ENCODE data around the gene FAM171A1. TPM values are rescaled to one million over a fixed set of nuclear protein-coding genes. Genes with fewer than 3 reads are reported as not detected.

FAM171A1 gene
- total and polyA plus RNA-seq, 2 donors (not counting 1 experiment from before 2014, with no cell fraction given), result 0.09 TPM; not detected in 1

DNA sequence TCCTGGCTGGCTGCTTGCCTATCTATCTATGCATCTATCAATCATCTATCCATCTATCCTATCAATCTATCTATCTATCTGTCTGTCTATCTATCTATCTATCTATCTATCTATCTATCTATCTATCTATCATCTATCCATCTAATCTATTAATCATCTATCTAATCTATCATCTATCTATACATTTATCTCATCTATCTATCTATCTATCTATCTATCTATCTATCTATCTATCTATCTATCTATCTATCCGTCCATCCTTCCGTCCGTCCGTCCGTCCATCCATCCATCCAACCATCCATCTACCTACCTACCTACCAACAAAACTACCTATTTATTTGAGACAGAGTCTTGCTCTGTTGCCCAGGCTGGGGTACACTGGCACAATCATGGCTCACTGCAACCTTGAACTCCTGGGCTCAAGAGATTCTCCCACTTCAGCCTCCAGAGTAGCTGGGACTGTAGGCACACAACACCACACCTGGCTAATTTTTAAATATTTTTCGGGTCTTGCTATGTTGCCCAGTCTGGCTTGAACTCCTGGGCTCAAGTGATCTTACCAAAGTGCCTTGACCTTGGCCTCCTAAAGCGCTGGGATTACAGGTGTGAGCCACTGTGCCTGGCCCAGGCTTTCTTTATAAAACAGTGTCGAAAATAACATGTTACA lies 107.3 kb downstream of the FAM171A1 start:
- Mint-ChIP-seq H3K27me3 (peaks cover 4% of the 10 kb centered on the region), H3K4me3 (no peak overlapping the region), H3K4me1 (no peaks in the 10 kb centered on the region), H3K9me3 (ENCODE audit: insufficient read depth) (no peaks in the 10 kb centered on the region), H3K27ac (no peak overlapping the region)
- Histone ChIP-seq H3K4me3 (ENCODE audit: control extremely low read depth in 1 of 5, extremely low read depth in 1 of 5, insufficient read depth in 1 of 5, low read depth in 2 of 5, low read length in 4 of 5) (no peak overlapping the region), H3K27me3 (replicated peaks in 1 of 4; ENCODE audit: control extremely low read depth in 1 of 4, control insufficient read depth in 3 of 4, insufficient read depth in 4 of 4, low read length in 3 of 4) (peaks cover 0 to 5% (median 2%) of the 10 kb centered on the region in 4 experiments), H3K9ac (ENCODE audit: low read length) (no peak overlapping the region), H4K20me1 (ENCODE audit: control insufficient read depth, insufficient read depth, low read length, poor library complexity, severe bottlenecking) (no peaks in the 10 kb centered on the region), H3K9me3 (ENCODE audit: control extremely low read depth in 1 of 3, control insufficient read depth in 2 of 3, insufficient read depth in 1 of 3, low read length in 2 of 3) (peaks cover 0 to 6% (median 0%) of the 10 kb centered on the region in 3 donors), H3K36me3 (replicated peaks in 1 of 2; ENCODE audit: control extremely low read depth in 1 of 2, control insufficient read depth in 1 of 2, extremely low read depth in 1 of 2, insufficient read depth in 2 of 2, low read length in 1 of 2) (no peaks in the 10 kb centered on the region), H3K27ac (ENCODE audit: low read length in 2 of 2) (no peak overlapping the region), H3K4me1 (ENCODE audit: control insufficient read depth in 2 of 2, insufficient read depth in 2 of 2, low read length in 2 of 2) (no peaks in the 10 kb centered on the region), H3K79me2 (ENCODE audit: control insufficient read depth, insufficient read depth, low read length) (no peaks in the 10 kb centered on the region), H2AFZ (ENCODE audit: insufficient read depth, low read depth, low read length, poor library complexity, severe bottlenecking) (no peak overlapping the region), H3K4me2 (replicated peaks; ENCODE audit: low read depth, low read length, poor library complexity, severe bottlenecking) (no peak overlapping the region)
- DNase-seq, result no peak
- 95% methylated on average over 8 of the region's 8 CpGs for WGBS (ENCODE audit: insufficient coverage)
- TF ChIP-seq, protein P1, sequence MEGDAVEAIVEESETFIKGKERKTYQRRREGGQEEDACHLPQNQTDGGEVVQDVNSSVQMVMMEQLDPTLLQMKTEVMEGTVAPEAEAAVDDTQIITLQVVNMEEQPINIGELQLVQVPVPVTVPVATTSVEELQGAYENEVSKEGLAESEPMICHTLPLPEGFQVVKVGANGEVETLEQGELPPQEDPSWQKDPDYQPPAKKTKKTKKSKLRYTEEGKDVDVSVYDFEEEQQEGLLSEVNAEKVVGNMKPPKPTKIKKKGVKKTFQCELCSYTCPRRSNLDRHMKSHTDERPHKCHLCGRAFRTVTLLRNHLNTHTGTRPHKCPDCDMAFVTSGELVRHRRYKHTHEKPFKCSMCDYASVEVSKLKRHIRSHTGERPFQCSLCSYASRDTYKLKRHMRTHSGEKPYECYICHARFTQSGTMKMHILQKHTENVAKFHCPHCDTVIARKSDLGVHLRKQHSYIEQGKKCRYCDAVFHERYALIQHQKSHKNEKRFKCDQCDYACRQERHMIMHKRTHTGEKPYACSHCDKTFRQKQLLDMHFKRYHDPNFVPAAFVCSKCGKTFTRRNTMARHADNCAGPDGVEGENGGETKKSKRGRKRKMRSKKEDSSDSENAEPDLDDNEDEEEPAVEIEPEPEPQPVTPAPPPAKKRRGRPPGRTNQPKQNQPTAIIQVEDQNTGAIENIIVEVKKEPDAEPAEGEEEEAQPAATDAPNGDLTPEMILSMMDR (IDR thresholded peaks at IDR 0.05), result no peak
- TF ChIP-seq EZH2 (IDR thresholded peaks at IDR 0.05; ENCODE audit: borderline replicate concordance, insufficient read depth, low read depth, low read length, poor library complexity, severe bottlenecking), result no peak
- intact Hi-C loops (cut with micrococcal nuclease), result no loop called here
- POLR2A ChIA-PET, result no interaction called here
- ATAC-seq (ENCODE audit: low read depth), result no peak
- CTCF ChIA-PET, result no interaction called here

DNA sequence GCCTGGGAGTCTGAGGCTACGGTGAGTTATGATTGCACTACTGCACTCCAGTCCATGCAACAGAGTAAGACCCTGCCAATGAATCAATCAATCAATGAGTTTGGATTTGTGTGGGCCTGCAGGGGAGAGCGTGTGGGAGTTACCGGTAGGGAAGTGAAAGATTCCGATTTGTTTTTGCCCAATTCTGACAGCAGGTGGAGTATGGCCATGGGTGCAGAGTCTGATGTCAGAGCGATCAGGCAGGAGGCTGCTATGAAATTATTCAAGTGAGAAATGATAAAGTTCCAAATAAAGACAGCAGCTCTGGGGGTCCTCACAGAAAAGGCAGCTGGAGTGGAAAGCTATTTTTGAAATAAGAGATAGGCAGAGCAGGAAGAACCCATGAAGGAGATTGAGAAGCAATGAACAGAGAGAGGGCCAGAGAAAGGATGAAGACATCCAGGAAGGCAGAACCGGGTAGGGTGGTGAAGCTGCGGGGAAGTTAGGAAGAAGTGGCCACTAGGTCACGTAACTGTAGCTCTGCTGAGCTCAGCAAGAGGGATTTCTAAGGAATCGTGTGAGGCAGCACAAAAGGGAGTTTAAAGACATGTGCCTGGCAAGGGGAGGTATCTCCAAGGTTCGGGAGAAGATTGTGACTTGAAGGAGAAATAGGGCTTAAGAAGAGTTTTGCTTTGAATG lies 108.9 kb downstream of the FAM171A1 start:
- intact Hi-C loops (cut with micrococcal nuclease), result no loop called here
- 51% methylated on average over 9 of the region's 10 CpGs for WGBS (ENCODE audit: insufficient coverage)
- H3K4me3 Mint-ChIP-seq, result no peak overlapping the region
- Histone ChIP-seq H2AFZ (ENCODE audit: insufficient read depth, low read depth, low read length, poor library complexity, severe bottlenecking) (no peak overlapping the region), H3K27me3 (replicated peaks in 1 of 4; ENCODE audit: control extremely low read depth in 1 of 4, control insufficient read depth in 3 of 4, insufficient read depth in 4 of 4, low read length in 3 of 4) (peaks cover 0 to 5% (median 2%) of the 10 kb centered on the region in 4 experiments), H3K4me2 (replicated peaks; ENCODE audit: low read depth, low read length, poor library complexity, severe bottlenecking) (no peak overlapping the region), H3K4me1 (ENCODE audit: control insufficient read depth in 2 of 2, insufficient read depth in 2 of 2, low read length in 2 of 2) (no peaks in the 10 kb centered on the region), H3K36me3 (replicated peaks in 1 of 2; ENCODE audit: control extremely low read depth in 1 of 2, control insufficient read depth in 1 of 2, extremely low read depth in 1 of 2, insufficient read depth in 2 of 2, low read length in 1 of 2) (no peaks in the 10 kb centered on the region), H3K27ac (ENCODE audit: low read length in 2 of 2) (no peak overlapping the region), H4K20me1 (ENCODE audit: control insufficient read depth, insufficient read depth, low read length, poor library complexity, severe bottlenecking) (no peaks in the 10 kb centered on the region), H3K79me2 (ENCODE audit: control insufficient read depth, insufficient read depth, low read length) (no peaks in the 10 kb centered on the region), H3K4me3 (ENCODE audit: control extremely low read depth in 1 of 5, extremely low read depth in 1 of 5, insufficient read depth in 1 of 5, low read depth in 2 of 5, low read length in 4 of 5) (no peak overlapping the region), H3K9ac (ENCODE audit: low read length) (no peak overlapping the region), H3K9me3 (ENCODE audit: control extremely low read depth in 1 of 3, control insufficient read depth in 2 of 3, insufficient read depth in 1 of 3, low read length in 2 of 3) (no peaks in the 10 kb centered on the region)
- TF ChIP-seq EZH2 (IDR thresholded peaks at IDR 0.05; ENCODE audit: borderline replicate concordance, insufficient read depth, low read depth, low read length, poor library complexity, severe bottlenecking), result no peak
- TF ChIP-seq, protein P1 (IDR thresholded peaks at IDR 0.05), result no peak
- DNase-seq (no peak), ATAC-seq (ENCODE audit: low read depth) (no peak)
- POLR2A ChIA-PET, result no interaction called here
- H3K9me3 Mint-ChIP-seq (ENCODE audit: insufficient read depth), result no peaks in the 10 kb centered on the region
- no peaks in the 10 kb centered on the region for H3K4me1 Mint-ChIP-seq
- H3K27me3 Mint-ChIP-seq, result no peaks in the 10 kb centered on the region
- CTCF ChIA-PET, result no interaction called here
- no peak overlapping the region for H3K27ac Mint-ChIP-seq
